ENCODE measurements around the gene MAPK8IP2.

DNA sequence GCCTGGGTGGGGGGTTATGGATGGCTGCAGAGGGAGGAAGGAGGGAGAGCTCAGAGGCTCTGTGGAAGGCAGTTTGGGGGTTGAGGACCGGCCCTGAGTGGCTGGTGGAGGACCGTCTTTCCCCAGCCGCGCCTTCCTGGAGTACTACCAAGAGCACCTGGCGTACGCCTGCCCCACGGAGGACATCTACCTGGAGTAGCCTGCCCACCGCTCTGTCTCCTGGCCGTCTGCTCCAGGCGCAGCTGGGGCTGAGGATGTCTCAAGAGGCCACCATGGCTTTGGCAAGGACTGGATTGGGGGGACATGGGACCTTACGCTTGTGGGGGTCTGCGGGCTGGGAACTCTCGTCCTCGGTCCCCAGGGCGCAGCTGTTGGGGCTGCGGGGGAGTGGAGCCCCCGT is 10.0 kb downstream of the MAPK8IP2 start:
- TF ChIP-seq CTCF (IDR thresholded peaks at IDR 0.05) (no peak), POLR2A (IDR thresholded peaks at IDR 0.05) (no peak)

All from adrenal gland (tissue), 5 donors.